Naive thymus-derived CD4-positive, alpha-beta T cell (primary cell): ENCODE data around the gene RAD51B. TPM values are rescaled to one million over a fixed set of nuclear protein-coding genes. Genes with fewer than 3 reads are reported as not detected.
A peak's percentile ranks its signal among the peaks of the same experiment; 100 is the strongest.
"Not testable (repeated sequence)": the region's sequence is repeated elsewhere in the genome, so short reads cannot be mapped to it uniquely, and the experiment has no call there.

Source experiments
- ATAC-seq: fragments of 150-1000 bp; cut with Tn5 transposase; 2 replicates; pipeline ENCODE4 v1.10.0; 2021; ENCODE audit warnings: mild to moderate bottlenecking, moderate library complexity
- CTCF ChIA-PET: fragments of 350-600 bp; sonication (Branson Sonifier 250); formaldehyde crosslinking; loops from one replicate; lab custom pipeline; 2021; ENCODE audit warnings: antibody characterized with exemption; lab: Charles Lee
- POLR2A ChIA-PET: fragments of 350-600 bp; sonication (Branson Sonifier 250); formaldehyde crosslinking; loops from one replicate; lab custom pipeline; 2021; ENCODE audit warnings: antibody characterized with exemption, inconsistent platforms; lab: Charles Lee
- DNase-seq, 9 donors: peaks; one replicate each; pipeline versions ENCODE4 v3.0.0 to v3.0.0-alpha.2; 2020 to 2022; ENCODE audit warnings: mixed read lengths in 1 of 9
- H3K27ac ChIP-seq: one replicate; pipeline ENCODE4 v1.7.0; 2013; ENCODE audit warnings: mild to moderate bottlenecking, low read depth, low read length, moderate library complexity
- H3K27me3 ChIP-seq, 2 donors: one replicate each; pipeline ENCODE4 v1.7.0; 2013; ENCODE audit warnings: low read length in 2 of 2, mild to moderate bottlenecking in 2 of 2, moderate library complexity in 2 of 2; ENCODE audit not compliant: control insufficient read depth in 2 of 2, insufficient read depth in 2 of 2
- H3K36me3 ChIP-seq, 3 experiments: 1 replicate in 2 of 3; 2 replicates in 1 of 3; pipeline ENCODE4 v1.7.0; 2013; ENCODE audit warnings: low read length in 3 of 3, mild to moderate bottlenecking in 3 of 3, moderate library complexity in 1 of 3; ENCODE audit not compliant: insufficient read depth in 3 of 3, control insufficient read depth in 2 of 3
- H3K4me1 ChIP-seq, 2 donors: one replicate each; pipeline ENCODE4 v1.7.0; 2013; ENCODE audit warnings: low read length in 2 of 2, mild to moderate bottlenecking in 2 of 2, moderate library complexity in 1 of 2; ENCODE audit not compliant: control insufficient read depth in 2 of 2, insufficient read depth in 2 of 2
- H3K4me3 ChIP-seq: 2 replicates; pipeline ENCODE4 v1.7.0; 2013; ENCODE audit warnings: mild to moderate bottlenecking, low read length
- H3K9me3 ChIP-seq, 3 experiments: 1 replicate in 2 of 3; 2 replicates in 1 of 3; pipeline ENCODE4 v1.7.0; 2013; ENCODE audit warnings: low read length in 3 of 3; ENCODE audit not compliant: control insufficient read depth in 2 of 3
- H3K27ac Mint-ChIP-seq, 9 donors: one replicate each; pipeline ENCODE4 v1.8.0; 2020 to 2022; ENCODE audit warnings: mixed read lengths in 9 of 9, mild to moderate bottlenecking in 8 of 9, moderate library complexity in 5 of 9, inconsistent platforms in 2 of 9
- H3K27me3 Mint-ChIP-seq, 5 donors: one replicate each; pipeline ENCODE4 v1.8.0; 2021 to 2022; ENCODE audit warnings: mixed read lengths in 5 of 5, mild to moderate bottlenecking in 1 of 5
- H3K36me3 Mint-ChIP-seq, 5 donors: one replicate each; pipeline ENCODE4 v1.8.0; 2020 to 2022; ENCODE audit warnings: mixed read lengths in 5 of 5, mild to moderate bottlenecking in 3 of 5, inconsistent platforms in 1 of 5
- H3K4me1 Mint-ChIP-seq, 7 donors: one replicate each; pipeline ENCODE4 v1.8.0; 2020 to 2022; ENCODE audit warnings: mixed read lengths in 7 of 7, mild to moderate bottlenecking in 3 of 7, inconsistent platforms in 1 of 7
- H3K4me3 Mint-ChIP-seq, 10 donors: one replicate each; pipeline ENCODE4 v1.8.0; 2020 to 2022; ENCODE audit warnings: mild to moderate bottlenecking in 10 of 10, mixed read lengths in 10 of 10, moderate library complexity in 6 of 10, inconsistent platforms in 2 of 10
- H3K9me3 Mint-ChIP-seq, 11 donors: one replicate each; pipeline ENCODE4 v1.8.0; 2020 to 2022; ENCODE audit warnings: mixed read lengths in 11 of 11, mild to moderate bottlenecking in 4 of 11, inconsistent platforms in 1 of 11, moderate library complexity in 1 of 11
- intact Hi-C, 2 donors: fragments of 100-400 bp; cut with micrococcal nuclease; formaldehyde crosslinking; loops; one replicate each; pipeline ENCODE4 v1.15.1; 2023
- polyA plus RNA-seq, 2 donors: library from polyadenylated mRNA; unstranded; fragments of 300-500 nt; fragmentation: Illumina TruSeq; gene quantifications; one replicate each; pipeline ENCODE4 v1.2.3, GENCODE V29; 2021
- total RNA-seq, 6 experiments: library from RNA in 5 of 6; stranded (reverse) in 5 of 6; gene quantifications; 1 replicate in 5 of 6; 2 replicates in 1 of 6; pipeline ENCODE4 v1.2.3 and lab custom pipeline; 2021 to 2026

RAD51B gene
- total and polyA plus RNA-seq, 7 experiments from 2014 or later: 15.0 to 42.2 (median 28.8) TPM

- H3K4me1 Mint-ChIP-seq: peaks cover 0 to 17% (median 10%) of the 10 kb centered on the region in 7 donors
- POLR2A ChIA-PET: interaction anchor here (0.6 to 1.5 kb wide), 2 partner anchors 61 to 430 kb away, joined by 3 read pairs; no protein-coding TSS in a partner anchor
These were observed 614.6 kb downstream of the RAD51B start for GRCh38 chr14:68434173-68434572.

DNA sequence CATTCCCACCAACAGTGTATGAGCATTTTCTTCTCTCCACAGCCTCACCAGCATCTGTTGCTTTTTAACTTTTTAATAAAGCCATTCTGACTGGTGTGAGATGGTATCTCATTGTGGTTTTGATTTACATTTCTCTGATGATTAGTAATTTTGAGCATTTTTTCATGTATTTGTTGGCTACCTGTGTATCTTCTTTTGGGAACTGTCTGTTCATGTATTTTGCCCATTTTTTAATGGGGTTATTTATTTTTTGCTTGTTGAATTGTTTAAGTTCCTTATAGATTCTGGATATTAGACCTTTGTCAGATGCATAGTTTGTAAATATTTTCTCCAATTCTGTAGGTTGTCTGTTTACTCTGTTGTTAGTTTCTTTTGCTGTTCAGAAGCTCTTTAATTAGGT lies 616.1 kb downstream of the RAD51B start:
- ATAC-seq, H3K4me3 Mint-ChIP-seq: not testable (repeated sequence)

More at GRCh38 chr14:68434173-68434572, 614.6 kb downstream of the RAD51B start:
- H3K27ac Mint-ChIP-seq: peak overlapping the region in 1 of 9 donors; percentile 43
- peak overlapping the region in 1 of 10 donors; percentile 27 for H3K4me3 Mint-ChIP-seq
- DNase-seq: peak in 6 of 9 donors; percentile 3 to 59 (median 33)
- H3K27ac ChIP-seq, H3K27me3 ChIP-seq, H3K27me3 Mint-ChIP-seq, H3K36me3 ChIP-seq, H3K9me3 ChIP-seq, ATAC-seq, intact Hi-C loops, H3K4me3 ChIP-seq: not testable (repeated sequence)
- peaks cover 0 to 10% of the 10 kb centered on the region in 2 donors for H3K4me1 ChIP-seq
- peaks cover 0 to 29% (median 12%) of the 10 kb centered on the region in 11 donors for H3K9me3 Mint-ChIP-seq
- H3K36me3 Mint-ChIP-seq: peaks cover 0 to 19% (median 8%) of the 10 kb centered on the region in 5 donors
- CTCF ChIA-PET: interaction anchor here (0.6 to 1.2 kb wide), 3 partner anchors 18 to 251 kb away, joined by 3 to 4 read pairs (median 3); no protein-coding TSS in a partner anchor

DNA sequence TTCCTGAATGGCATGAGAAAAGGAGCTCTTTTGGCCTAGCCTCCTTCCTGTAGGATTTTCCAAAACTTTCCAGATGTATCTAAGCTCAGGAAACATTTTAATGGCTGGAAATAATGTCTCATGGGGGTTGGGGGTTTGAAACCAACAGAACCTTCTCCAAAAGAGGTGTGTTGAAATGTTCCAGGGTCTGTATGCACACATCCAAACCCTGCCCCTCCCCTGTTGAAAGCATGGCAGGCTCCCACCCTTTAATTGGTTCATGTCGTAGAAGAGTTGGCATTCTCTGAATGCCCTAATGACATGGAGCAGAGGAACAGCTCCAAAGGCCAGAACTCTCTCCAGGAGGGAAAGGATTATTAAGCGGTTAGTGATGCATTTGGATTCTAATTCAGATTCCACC lies 620.1 kb downstream of the RAD51B start:
- no peak for DNase-seq
- no peaks in the 10 kb centered on the region for H3K9me3 ChIP-seq
- no peak overlapping the region for H3K4me3 Mint-ChIP-seq
- no peak for ATAC-seq
- H3K36me3 ChIP-seq: no peaks in the 10 kb centered on the region
- H3K4me3 ChIP-seq: no peak overlapping the region
- no peak overlapping the region for H3K27ac Mint-ChIP-seq
- peaks cover 0 to 12% (median 8%) of the 10 kb centered on the region in 7 donors for H3K4me1 Mint-ChIP-seq
- no peak overlapping the region for H3K27ac ChIP-seq
- H3K4me1 ChIP-seq: no peaks in the 10 kb centered on the region
- no peaks in the 10 kb centered on the region for H3K27me3 ChIP-seq
- intact Hi-C loops: no loop called here
- POLR2A ChIA-PET: interaction anchor here (1.1 kb wide), 1 partner anchor 9 kb away, joined by 5 read pairs; no protein-coding TSS in a partner anchor
- peaks cover 0 to 16% (median 10%) of the 10 kb centered on the region in 11 donors for H3K9me3 Mint-ChIP-seq
- CTCF ChIA-PET: no interaction called here
- peaks cover 0 to 27% (median 7%) of the 10 kb centered on the region in 5 donors for H3K36me3 Mint-ChIP-seq
- no peaks in the 10 kb centered on the region for H3K27me3 Mint-ChIP-seq

More for the DNA sequence above, 616.1 kb downstream of the RAD51B start:
- H3K36me3 ChIP-seq, intact Hi-C loops, H3K27me3 Mint-ChIP-seq, CTCF ChIA-PET, H3K27ac ChIP-seq, POLR2A ChIA-PET, H3K9me3 ChIP-seq, H3K4me3 ChIP-seq, H3K27me3 ChIP-seq, DNase-seq: not testable (repeated sequence)
- Mint-ChIP-seq H3K36me3 (peaks cover 0 to 25% (median 7%) of the 10 kb centered on the region in 5 donors), H3K4me1 (peaks cover 0 to 20% (median 11%) of the 10 kb centered on the region in 7 donors), H3K9me3 (peaks cover 0 to 19% (median 10%) of the 10 kb centered on the region in 11 donors), H3K27ac (peak overlapping the region in 1 of 9 donors; percentile 28)
- H3K4me1 ChIP-seq: peaks cover 0 to 10% of the 10 kb centered on the region in 2 donors

DNA sequence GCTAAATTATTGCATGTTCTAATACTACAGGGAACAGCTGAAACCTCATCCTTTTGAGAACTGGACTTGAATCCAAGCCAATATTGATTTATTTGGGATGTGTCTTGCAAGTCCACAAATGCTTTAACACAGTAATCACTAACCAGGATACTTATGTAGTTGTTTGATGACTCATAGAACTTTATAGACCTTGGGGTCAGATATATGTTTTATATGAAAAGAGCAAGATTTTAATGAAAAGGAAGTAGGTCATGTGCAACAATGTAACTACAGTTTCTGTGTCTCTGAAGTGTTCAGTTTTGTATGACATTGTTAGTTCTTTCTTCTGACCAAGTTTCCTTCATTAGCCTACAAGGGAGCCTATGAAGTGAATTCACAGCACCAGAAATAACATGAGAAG lies 621.2 kb downstream of the RAD51B start:
- H3K9me3 Mint-ChIP-seq: peaks cover 0 to 10% (median 8%) of the 10 kb centered on the region in 11 donors
- H3K9me3 ChIP-seq: no peaks in the 10 kb centered on the region
- no peaks in the 10 kb centered on the region for H3K27me3 ChIP-seq
- intact Hi-C loops: no loop called here
- no peak overlapping the region for H3K4me3 ChIP-seq
- POLR2A ChIA-PET: no interaction called here
- H3K27me3 Mint-ChIP-seq: no peaks in the 10 kb centered on the region
- H3K4me1 ChIP-seq: no peaks in the 10 kb centered on the region
- CTCF ChIA-PET: no interaction called here
- H3K36me3 Mint-ChIP-seq: peaks cover 0 to 27% (median 9%) of the 10 kb centered on the region in 5 donors
- no peak overlapping the region for H3K4me3 Mint-ChIP-seq
- H3K27ac Mint-ChIP-seq: no peak overlapping the region
- no peak overlapping the region for H3K27ac ChIP-seq
- ATAC-seq (no peak), DNase-seq (no peak)
- H3K4me1 Mint-ChIP-seq: peaks cover 0 to 12% (median 8%) of the 10 kb centered on the region in 7 donors
- H3K36me3 ChIP-seq: no peaks in the 10 kb centered on the region

DNA sequence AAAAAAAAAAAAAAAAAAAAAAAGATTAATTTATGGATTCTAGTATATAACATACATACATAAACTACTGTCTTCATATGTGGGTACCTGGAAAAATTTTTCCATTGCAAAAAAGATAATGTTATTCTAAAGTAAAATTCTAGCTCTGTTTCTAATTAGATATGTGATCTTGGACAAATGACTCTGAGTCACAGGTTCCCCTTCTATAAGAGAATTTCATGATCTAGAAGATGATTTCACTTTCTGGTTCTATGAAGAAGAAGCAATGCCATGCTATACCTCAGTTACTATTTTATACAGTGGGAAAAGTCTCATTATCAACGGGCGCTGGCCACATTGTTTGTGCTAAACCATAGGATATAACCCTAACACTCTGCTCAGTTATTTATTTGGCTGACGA lies 622.0 kb downstream of the RAD51B start:
- Mint-ChIP-seq H3K27ac (no peak overlapping the region), H3K9me3 (peaks cover 0 to 6% (median 2%) of the 10 kb centered on the region in 11 donors), H3K4me1 (peaks cover 0 to 12% (median 8%) of the 10 kb centered on the region in 7 donors), H3K27me3 (no peaks in the 10 kb centered on the region), H3K36me3 (peaks cover 0 to 20% (median 9%) of the 10 kb centered on the region in 5 donors), H3K4me3 (no peak overlapping the region)
- intact Hi-C loops: no loop called here
- no peak overlapping the region for H3K27ac ChIP-seq
- DNase-seq (no peak), ATAC-seq (no peak)
- ChIA-PET POLR2A (no interaction called here), CTCF (no interaction called here)
- H3K27me3 ChIP-seq: no peaks in the 10 kb centered on the region
- H3K36me3 ChIP-seq: no peaks in the 10 kb centered on the region
- no peaks in the 10 kb centered on the region for H3K4me1 ChIP-seq
- no peak overlapping the region for H3K4me3 ChIP-seq
- H3K9me3 ChIP-seq: no peaks in the 10 kb centered on the region

DNA sequence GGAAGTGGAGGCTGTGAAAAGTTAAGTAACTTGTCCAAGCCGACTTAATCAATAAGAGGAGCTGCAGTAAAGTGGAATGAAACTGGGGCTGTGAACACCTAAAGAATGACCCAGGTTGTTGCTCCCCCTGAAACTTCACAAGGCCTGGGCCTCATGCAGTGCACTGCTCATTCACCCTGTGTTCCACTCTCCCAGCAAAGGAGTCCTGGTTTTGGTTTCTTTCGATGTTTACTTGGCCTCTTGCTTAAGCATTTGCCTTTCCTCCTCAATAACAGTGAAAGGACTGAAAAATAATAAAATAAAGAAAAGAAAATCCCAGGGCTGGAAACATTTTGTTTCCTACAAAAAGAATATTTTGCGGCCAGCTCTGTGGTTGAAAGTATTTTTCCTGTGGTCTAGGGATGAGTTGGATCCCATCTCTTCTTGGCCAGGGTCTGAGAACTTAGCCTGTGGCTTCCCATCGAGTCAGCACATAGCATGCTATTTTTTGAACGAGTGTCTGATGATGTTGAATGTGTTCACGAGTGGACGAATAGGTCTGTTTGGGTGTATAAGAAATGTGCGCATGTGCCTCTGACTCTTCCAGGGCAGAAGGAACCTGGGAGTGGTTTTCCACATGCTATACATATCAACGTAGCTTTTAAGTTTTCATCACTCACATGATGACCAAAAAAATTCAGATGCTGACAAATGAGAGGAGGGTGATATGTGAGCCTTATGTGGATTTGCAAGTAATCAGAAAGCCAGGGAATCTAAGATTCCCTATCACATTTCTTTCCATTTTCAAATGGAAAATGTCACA lies 623.5 kb downstream of the RAD51B start:
- intact Hi-C loops: no loop called here
- Histone ChIP-seq H3K4me1 (no peaks in the 10 kb centered on the region), H3K9me3 (no peaks in the 10 kb centered on the region), H3K36me3 (no peaks in the 10 kb centered on the region), H3K27me3 (no peaks in the 10 kb centered on the region), H3K27ac (no peak overlapping the region), H3K4me3 (no peak overlapping the region)
- Mint-ChIP-seq H3K36me3 (peaks cover 0 to 12% (median 9%) of the 10 kb centered on the region in 5 donors), H3K27ac (no peak overlapping the region), H3K9me3 (peaks cover 0 to 1% (median 0%) of the 10 kb centered on the region in 11 donors), H3K4me1 (peaks cover 0 to 17% (median 6%) of the 10 kb centered on the region in 7 donors), H3K4me3 (no peak overlapping the region), H3K27me3 (no peaks in the 10 kb centered on the region)
- ATAC-seq (no peak), DNase-seq (no peak)
- POLR2A ChIA-PET: interaction anchor here (0.8 kb wide), 1 partner anchor 194 kb away, joined by 3 read pairs; no protein-coding TSS in a partner anchor
- CTCF ChIA-PET: interaction anchor here (0.6 kb wide), 1 partner anchor 217 kb away, joined by 4 read pairs; no protein-coding TSS in a partner anchor
